Right hindlimb (tissue), 1 donor: ENCODE results near the gene PLXNC1.

Experiments used
- DNase-seq: peaks from one replicate; pipeline ENCODE4 v3.0.0-alpha.2; 2018

The PLXNC1 gene

DNA sequence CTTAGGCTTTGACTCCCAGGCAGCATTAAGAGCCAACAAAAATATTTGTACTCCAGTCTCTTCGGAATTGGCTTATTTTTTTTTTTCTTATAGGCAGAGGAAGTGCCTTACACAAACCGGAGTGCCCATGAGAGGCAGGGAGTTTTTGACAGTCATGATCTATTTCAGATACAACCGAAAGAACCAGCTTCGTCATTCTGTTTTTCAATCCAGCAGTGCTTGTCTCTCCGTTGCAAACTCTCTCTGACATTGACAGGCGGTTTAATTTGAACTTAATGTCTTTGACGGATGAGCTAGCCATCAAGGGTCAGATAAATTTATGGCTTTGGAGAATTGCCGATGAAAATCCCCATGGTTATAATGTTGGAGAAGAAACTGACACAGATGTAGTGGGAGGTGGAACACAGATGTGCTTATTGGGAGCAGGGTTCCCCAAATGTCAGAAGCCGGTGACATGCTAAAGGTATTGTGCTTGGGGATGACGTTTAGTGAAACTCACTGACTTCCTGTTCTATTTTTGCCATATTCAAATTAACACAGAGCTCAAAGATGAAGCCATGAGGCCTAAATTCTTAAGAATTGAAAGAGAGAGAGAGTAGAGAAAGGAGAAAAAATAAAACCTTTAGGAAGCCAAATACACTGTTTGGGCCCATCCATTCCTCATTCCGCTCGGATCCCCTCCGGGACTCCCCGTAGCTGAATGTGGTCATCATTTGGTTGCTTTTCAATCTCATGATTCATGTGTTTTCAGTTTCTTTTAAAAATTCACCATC lies 59.7 kb downstream of the PLXNC1 start:
- DNase-seq, result no peak

DNA sequence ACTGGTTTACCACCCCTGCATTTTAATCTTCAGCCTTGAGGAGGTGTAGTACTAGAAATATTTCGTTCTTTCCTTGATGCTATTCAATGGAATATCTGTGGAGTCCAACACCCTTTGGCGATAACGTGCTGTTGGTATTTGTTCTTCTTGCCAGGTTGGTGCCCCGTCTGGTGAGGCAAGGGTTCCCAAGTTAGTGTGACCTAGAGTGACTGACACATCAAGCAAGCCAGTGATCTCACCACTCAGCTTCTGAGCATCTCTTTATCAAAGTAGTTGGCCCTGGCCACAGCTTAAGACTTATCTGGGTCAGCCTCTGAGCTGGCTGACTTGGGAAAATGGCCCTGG lies 60.2 kb downstream of the PLXNC1 start:
- DNase-seq, result no peak

DNA sequence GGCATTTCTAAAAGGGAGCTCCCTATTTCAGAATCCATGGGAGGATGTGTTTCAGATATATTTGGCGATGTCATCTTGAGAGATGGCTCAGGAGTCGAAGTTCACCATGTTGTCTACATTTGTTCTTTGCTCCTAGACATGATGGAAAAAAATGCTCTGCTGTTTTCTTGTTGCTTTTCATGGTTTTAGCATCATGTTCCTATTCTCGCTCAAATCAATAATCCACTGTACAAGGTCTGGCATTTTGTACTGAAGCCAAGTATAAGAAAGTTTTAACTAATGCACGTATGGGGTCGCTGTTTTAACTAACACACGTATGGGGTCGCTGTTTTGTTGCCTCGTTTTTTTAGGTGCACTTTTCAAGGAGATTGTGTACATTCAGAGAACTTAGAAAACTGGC lies 60.9 kb downstream of the PLXNC1 start:
- no peak for DNase-seq

DNA sequence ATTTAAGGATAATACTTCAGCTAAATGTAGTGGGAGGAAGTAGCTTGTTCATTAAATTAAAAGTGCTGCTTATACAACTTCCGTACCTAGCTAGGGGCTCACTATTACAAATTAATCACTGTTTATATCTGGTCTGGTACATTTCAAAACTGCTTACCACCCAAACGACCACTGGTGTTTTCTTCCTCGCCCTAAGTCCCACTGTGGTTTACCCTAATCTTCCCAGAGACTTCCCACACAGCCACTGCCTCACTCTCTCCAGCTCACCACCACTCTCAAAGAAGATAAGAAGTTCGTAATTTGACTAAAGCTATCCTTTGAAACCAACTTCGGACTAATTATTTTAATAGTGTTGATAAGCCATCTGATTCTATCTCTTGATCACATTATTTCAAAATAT lies 62.6 kb downstream of the PLXNC1 start:
- no peak for DNase-seq

DNA sequence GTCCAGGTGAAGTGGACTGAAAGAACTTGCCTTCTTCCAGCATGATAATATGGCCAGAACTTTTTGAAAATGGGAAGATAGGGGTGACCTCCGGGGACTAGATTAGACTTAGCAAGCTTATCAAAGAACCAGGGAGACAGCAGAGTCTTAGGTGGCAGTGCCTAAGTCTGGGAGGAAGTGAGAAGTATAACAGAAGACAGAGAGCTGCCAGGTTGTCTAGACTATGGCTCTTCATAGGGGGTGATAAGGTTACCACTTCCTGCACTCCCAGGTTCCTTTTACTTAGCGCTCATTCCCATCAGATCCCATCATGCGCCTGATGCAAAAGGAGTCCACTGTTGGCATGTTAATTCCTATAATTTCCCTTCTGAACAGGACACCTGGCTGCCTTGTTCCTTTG lies 69.9 kb downstream of the PLXNC1 start:
- no peak for DNase-seq

DNA sequence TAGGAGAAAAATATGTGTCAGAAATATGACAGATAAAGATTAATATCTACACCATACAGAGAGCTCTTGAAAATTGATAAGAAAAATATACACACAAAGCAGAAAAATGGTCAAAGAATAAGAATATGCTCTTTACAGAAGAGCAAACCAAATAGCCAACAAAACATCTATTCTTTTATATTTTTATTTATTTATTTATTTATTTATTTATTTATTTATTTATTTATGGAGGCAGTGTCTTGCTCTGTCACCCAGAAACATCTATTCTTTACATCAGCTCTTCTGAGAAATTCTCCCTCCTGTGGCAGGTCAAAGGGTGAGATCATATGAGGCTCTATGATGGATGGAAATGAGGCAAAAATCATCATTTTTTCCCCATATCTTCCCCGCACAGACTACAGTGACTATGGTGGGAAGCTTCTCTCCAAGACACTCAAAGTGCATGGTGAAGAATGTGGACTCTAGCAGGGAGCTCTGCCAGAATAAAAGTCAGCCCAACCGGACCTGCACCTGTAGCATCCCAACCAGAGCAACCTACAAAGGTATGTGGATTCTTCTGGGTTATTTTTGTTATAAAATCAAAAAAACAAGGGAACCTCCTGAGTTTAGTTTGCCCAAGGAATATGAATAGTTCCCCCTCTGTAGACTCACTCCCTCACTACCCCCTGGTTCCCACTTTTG lies 71.4 kb downstream of the PLXNC1 start:
- no peak for DNase-seq

DNA sequence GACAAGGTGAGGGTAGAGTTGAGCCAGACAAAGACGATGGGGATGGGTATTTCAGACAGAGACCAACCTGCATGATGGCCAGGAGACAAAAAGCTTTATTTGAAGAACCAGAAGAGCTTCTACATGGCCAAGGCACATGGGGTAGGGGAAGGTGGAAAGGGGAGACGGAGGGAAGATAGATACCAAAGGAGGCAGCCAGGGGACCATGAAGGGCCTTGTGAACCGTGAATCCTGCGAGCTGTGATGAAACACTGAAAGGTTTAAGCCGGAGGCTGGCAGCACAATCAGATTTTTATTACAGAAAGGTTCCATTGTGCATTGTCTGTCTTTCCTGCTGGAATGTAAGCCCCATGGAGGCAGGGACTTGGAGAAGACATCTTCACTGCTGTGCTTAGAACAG lies 72.4 kb downstream of the PLXNC1 start:
- no peak for DNase-seq

DNA sequence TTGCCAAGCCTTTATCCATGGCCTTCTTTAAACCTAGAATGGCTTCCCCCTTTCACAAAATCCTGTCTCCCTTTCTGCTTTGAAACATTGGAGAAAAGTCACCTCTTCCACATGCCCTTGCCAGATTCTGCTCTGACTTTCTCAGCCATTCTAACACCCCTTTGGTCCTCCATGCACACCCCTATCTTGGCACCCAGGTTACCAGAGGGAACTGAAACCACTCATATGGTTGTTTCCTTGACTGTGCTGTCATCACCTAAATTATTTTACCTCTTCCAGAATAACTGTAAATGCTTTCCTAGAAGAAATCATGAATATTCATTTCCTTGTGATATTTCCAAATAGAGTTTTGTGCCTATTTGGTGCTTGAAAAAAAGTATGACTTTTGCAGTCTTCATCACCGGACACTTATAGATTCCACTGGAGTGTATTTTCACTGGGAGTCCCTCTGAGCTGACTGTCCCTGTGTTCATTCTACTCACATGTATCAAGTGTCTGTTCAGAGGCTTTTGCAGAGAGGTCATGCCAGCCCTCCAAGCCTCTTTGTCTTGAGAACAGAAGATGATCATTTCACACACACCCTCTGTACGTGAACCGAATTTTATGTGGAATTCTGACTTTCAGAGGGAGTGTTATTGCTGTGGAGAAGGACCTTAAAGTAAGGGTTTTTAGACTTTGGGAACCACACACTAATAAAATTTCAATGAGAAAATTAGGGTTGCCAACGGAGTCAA lies 74.1 kb downstream of the PLXNC1 start:
- DNase-seq, result no peak

DNA sequence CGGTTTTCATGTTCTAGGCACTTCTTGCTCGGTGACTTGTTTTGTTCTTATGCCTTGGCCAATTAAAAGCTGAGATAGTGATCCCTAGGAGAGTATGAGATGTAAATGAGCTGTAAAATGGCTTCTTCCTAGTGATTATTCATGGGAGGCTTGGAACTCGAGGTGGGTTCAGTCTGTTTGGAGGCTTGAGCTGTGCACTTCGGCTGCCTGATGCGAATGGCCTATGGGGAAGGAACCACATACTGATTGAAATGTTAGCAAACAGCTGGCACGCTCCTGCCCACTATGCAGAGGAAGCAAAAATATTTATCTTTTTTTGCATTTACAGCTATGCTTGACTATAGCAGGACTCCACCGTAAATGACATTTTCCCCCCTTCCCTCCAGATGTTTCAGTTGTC lies 75.5 kb downstream of the PLXNC1 start:
- no peak for DNase-seq

DNA sequence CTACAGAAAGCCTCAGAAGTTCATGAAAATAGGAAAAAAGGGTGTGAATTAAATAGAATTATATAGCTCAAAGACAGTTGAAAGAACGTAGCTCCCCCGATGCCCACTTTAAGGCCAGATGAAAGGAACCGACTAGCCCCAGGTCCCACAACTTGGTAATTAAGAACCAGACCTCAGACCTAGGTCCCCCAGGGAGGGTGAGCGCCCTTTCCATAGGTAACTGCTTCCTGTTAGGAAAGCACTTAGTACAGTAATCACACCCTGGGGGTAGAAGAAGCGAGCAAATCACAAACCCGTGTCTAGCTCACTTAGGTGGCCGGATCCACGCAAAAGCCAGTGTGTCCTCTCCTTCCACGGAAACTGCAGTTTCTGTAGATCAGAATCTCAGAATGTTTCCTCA lies 77.1 kb downstream of the PLXNC1 start:
- DNase-seq, result no peak

DNA sequence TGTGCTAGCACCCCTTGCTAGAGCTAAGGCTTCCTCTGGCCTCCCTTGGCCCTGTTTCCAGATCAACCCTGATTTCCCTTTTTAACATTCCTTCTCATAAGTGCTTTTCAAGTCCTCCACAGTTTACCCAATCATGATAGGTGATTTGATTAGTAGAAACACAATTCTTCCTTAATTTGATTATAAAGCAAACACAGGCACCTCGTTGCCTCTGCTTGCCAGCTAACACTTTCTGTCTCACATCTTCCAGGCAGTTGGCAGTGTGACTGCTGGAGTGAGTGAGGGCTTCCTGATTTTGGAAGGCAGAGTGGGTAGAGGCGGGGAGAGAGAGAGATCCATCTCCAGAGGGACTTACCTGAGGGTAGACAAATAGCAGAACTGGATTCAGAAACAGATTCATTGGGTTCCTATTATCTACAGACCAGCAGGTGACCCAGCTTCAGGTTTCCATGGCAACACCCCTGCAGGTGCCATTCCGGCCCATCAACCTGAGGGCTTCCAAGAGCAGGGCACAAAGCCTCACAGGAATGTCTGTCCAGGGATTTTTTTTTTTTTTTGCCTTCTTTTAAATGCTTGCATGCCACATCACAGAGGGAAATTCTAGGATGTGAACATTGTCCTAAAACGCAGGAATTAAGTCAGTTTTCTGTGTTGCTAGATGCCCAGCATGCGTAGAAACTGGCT lies 77.7 kb downstream of the PLXNC1 start:
- DNase-seq, result no peak

DNA sequence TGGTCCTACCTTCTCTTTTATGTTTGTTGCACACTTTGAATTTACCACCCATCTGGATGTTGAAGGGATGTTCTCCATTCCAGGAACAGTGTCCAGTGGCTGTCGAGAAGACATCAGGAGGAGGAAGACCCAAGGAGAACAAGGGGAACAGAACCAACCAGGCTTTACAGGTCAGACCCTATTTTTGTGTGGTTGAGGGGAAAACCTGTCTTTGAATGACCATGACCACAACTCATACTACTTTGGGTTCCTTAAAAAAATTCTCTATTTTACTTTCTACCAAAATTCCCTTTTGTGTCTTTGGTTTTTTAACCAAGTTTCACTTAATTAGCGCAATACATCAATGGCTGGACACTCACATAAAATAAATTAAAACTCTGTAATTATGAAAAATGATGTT lies 78.7 kb downstream of the PLXNC1 start:
- no peak for DNase-seq

DNA sequence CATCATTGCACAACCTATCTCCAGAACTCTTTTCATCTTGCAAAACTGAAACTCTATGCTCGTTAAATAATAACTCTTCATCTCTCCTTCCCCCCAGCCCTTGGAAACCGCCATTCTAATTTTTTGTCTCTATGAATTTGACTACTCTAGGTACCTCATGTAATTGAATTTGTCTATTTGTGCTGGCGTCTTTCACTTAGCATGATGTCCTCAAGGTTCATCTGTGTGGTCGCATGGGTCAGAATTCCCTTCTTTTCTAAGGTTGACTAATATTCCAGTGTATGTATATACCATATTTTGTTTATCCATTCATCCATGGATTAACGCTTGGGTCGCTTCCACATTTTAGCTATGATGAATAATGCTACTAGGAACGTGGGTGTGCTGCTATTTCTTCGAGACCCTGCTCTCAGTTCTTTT lies 80.1 kb downstream of the PLXNC1 start:
- no peak for DNase-seq

DNA sequence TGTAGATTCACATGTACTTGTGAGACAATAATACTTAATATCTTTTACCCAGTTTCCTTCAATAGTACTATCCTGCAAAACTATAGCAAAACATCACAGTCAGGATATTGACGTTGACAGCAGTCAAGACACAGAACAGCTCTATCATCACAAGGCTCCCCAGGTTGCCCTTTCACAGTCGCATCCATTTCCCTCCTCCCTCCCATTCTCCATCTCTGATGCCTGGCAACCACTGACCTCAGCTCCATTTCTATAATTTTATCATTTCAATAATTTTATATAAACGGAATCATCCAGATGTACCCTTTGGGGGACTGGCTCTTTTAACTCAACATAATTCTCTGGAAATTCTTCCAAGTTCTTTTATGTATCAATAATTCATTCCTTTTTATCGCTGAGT lies 81.5 kb downstream of the PLXNC1 start:
- DNase-seq, result no peak

DNA sequence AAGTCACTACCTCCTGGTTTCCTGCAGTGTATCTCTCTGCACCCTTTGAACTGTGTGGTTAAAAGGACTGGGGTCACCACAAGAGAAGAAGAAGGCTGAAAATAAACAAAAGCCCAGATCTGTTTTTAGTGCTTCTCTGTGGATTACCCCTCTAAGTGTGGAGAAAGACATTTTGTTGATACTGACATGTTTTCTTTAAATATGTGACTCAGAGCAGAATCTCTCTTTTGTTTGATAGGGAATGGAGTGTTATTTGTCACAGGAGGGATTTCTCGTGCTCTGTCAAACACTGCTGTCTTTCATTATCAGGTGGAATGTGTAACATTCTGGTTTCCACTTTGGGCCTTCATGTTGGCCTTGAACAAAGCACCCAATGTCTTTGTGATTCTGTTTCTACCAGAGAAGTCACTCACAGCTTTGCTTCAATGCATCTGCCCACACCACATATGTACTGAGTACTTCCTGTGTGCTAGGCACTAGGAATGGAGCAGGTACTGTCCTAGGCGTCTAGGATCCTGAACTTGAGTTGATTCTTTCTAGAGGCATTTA lies 82.1 kb downstream of the PLXNC1 start:
- no peak for DNase-seq

DNA sequence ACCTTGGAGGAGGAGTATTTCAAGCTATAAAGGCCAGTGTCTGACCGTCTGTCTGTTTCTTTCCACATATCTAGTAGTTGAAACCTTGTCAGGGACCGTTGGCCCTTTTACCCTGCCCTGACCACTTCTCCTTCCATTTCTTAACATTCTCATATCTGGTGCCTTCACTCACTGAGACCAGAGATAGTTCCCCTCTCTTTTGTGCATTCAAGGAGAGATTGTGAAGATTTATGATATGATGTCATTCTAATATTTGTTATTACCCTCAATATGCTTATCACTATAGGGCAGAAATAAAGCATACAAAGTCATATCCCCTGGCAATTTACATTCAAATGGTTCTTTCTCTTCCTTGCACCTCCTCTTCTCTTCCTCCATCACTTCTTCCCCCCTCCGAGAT lies 83.3 kb downstream of the PLXNC1 start:
- no peak for DNase-seq

DNA sequence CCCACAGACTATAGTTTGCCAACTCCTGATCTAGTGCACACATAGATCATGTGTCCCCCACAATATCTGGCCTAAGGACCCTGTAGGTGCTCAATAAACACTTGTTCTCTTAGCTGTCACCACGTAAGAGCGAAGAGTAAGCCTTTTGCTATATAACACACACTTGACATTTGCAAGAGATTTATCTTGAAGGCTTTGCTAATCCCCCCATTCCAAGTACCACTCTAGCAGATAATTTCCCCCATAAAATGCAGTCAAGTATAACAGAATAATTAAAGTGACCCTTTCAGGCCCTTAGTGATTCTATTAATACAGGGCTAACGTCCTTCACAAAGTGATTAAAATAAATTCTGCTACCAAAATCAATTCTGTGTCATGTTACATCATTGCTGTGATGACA lies 87.5 kb downstream of the PLXNC1 start:
- DNase-seq, result no peak

DNA sequence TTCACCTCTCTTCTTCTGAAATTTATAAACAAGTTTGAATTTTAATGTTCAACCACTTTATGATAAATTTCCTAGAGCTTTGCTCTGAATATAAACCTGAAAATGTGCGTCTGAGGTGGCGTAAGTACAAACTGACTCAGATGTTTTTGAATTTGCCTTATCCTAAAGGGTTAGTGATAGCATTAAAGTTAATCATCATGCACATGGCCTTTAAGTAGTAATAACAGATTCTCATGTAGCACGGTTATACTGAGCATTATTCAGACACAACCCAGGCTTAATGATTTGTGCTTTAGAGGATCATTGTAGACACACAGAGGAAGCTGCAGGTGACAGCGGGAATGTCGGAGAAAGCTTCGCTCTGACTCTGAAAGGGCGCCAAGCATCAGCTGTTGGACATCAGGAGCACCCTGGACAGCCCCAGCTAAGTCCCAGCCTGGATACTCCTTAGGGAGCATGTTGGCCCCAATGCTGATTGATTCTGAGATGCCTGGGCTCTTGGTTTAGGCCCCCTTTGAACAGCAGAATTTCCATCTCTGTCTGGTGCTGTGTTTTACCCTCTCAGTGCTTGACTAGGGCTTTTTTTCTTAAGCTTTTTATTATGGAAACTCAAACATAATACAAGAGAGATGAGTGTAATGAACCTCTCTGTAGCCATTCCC lies 91.1 kb downstream of the PLXNC1 start:
- no peak for DNase-seq

DNA sequence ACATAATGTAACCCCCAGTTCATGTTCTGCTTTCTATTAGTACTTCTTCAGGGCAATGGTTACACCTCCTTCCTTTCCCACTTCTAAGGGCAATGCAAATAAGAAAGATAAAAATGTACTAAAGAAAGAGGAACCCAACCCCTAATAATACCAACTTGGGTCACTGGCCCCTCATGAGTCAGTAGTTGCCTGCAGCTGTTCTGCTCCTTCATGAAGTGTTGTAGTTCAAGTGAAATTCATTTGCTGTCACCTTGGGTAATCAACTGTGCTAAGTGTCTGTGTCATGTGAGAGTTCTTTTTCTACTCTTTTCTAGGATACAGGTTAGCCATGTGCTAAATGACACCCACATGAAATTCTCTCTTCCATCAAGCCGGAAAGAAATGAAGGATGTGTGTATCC lies 91.8 kb downstream of the PLXNC1 start:
- DNase-seq, result no peak

DNA sequence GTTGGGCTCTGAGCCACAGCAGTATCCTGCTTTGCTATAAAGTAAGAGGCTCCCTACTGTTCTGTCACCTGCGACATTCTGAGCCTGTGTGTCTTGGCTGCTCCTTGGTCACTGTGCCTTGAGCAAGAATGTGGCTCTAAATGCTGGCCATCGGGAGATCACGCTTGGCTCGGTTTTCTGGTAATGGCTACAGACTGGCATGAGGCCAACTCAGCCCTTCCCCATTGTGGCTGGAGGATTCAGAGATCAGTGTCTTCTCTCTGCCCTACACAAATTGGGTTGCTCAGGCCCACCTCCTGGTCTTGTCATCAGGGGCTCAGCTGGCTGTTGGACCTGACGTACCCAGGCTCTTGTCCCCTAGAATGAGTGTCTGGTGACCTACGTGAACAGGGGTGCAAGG lies 94.5 kb downstream of the PLXNC1 start:
- no peak for DNase-seq

DNA sequence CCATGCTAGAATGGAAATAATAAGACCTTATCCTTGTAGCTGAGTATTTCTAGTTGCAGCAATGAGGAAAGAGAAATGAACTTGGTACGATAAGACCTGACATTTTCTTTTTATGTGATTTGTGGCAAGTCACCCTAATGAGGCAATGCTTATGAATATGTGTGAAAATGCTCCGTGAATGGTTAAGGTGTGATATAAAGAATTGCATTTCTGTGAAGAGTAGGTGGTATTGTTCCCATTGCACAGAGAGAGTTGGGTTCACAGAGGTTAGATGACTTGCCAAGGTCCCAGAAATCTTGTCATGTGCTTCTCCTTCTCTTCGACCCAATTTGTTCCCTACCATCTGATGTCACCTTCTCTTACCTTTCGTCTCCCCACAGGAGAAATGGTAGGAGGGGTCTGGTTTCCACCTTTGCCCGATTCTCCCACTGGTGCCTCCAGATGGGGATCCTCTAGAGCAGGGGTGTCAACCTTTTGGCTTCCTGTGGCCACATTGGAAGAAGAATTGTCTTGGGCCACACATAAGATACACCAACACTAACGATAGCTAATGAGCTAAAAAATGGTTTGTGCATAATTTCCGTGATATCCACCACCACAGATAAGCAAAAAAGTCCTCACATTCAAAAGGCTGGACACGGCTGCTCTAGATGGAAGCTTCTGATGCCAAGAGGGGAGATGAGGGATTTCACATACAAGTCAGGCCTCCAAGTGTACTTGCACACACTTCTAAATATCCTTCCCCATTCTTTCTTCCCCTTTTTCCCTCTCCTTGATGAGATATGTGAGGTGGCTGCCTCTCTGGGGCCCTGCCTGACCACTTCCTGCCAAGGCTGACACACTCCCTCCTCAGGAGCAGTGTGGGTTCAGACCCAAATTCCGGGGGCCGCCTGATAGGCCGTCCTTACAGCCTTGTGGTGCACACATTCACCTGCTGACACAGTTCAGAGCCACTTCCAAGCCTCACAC lies 96.1 kb downstream of the PLXNC1 start:
- no peak for DNase-seq
